Activated naive CD8-positive, alpha-beta T cell treated with anti-CD3 and anti-CD28 coated beads, Interleukin-2, amount 50 U/mL, for 24 hours (primary cell): ENCODE results near the gene CETP.

Experiments used
- ATAC-seq: fragments of 150-1000 bp; cut with Tn5 transposase; one replicate; pipeline ENCODE4 v1.10.0; 2021
- DNase-seq: peaks from one replicate; pipeline ENCODE4 v3.0.0; 2021
- H3K27ac Mint-ChIP-seq: one replicate; pipeline ENCODE4 v1.8.0; 2021; ENCODE audit warnings: mild to moderate bottlenecking, mixed read lengths
- H3K27me3 Mint-ChIP-seq: one replicate; pipeline ENCODE4 v1.8.0; 2021; ENCODE audit warnings: mixed read lengths
- H3K36me3 Mint-ChIP-seq: one replicate; pipeline ENCODE4 v1.8.0; 2021; ENCODE audit warnings: low read depth, mixed read lengths
- H3K4me1 Mint-ChIP-seq: one replicate; pipeline ENCODE4 v1.8.0; 2021; ENCODE audit warnings: mixed read lengths
- H3K4me3 Mint-ChIP-seq: one replicate; pipeline ENCODE4 v1.8.0; 2021; ENCODE audit warnings: mild to moderate bottlenecking, moderate library complexity, mixed read lengths
- H3K9me3 Mint-ChIP-seq: one replicate; pipeline ENCODE4 v1.8.0; 2021; ENCODE audit warnings: mixed read lengths

Gene CETP

DNA sequence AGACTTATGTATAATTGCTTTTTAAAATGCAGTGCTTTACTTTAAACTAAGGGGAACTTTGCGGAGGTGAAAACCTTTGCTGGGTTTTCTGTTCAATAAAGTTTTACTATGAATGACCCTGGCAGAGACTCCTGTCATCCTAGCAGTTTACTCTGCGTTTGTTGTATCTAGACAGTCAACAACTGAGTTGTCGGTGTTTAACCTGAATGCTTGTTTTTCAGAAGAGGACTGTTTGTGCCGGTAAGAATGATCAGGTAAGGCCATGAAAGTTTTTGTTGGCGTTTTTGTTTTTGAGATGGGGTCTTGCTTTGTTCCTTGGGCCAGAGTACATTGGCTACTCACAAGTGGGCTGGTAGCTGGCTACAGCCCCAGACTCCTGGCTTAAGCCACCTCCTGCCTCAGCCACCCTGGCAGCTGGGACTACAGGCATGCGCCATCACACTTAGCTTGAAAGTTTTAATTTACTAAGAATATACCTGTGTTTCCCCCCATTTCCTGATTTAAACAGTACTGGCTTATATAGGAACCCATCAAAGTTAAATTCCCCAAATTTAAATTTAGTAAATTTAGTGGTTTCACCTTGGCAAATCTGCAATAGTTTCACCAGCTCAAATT, 17.9 kb upstream of the CETP start:
- peaks cover 62% of the 10 kb centered on the region for H3K36me3 Mint-ChIP-seq
- H3K4me3 Mint-ChIP-seq, result peak overlapping the region; percentile 40
- H3K27ac Mint-ChIP-seq, result peak overlapping the region; percentile 93
- DNase-seq (no peak), ATAC-seq (no peak)
- peaks cover 76% of the 10 kb centered on the region for H3K4me1 Mint-ChIP-seq
- H3K27me3 Mint-ChIP-seq, result no peaks in the 10 kb centered on the region
- H3K9me3 Mint-ChIP-seq, result no peaks in the 10 kb centered on the region

DNA sequence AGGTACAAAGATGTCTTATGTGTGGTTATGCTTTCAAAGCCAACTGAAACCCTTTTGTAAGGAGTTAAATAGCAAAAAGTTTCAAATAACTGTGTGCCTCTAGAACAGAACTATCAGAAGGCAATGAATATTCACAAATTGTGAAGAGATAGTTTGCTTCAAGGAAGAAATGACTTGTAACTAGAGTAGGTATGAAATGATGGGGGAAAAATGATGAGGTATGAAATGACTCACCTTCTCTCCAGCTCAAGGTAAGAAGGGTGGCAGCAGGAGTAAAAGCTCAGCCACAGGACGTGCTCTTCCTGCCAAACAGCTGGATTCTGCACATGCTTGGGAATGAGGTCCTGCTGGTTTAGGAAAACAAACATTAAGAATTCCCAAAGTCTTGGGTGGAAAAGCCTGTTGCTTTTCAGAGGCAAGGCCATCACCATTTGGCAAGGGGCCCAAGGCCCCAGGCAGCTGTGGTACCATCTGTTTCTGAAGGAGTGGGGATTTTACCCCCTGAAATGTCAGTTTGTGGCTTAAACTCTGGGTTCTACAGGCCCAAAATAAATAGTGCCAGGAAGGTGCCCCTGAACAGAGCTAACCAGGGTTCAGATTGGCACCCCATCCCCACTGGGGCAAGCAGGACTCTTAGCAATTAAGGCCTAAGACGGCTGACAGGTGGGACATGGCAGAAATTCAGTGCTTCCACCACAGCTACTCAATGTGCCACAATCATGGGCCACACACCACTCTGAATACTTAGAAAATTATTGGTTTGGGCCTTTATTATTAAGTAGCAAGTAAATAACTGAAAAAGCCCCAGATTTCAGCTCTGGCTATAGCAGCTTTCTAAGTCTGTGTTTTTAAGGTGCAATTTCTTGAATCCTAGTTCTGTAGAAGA, 16.6 kb upstream of the CETP start:
- H3K9me3 Mint-ChIP-seq, result no peaks in the 10 kb centered on the region
- H3K27me3 Mint-ChIP-seq, result no peaks in the 10 kb centered on the region
- peak overlapping the region; percentile 49 for H3K4me3 Mint-ChIP-seq
- ATAC-seq (peak; percentile 85), DNase-seq (peak; percentile 52)
- peaks cover 63% of the 10 kb centered on the region for H3K4me1 Mint-ChIP-seq
- H3K36me3 Mint-ChIP-seq, result peaks cover 49% of the 10 kb centered on the region
- H3K27ac Mint-ChIP-seq, result peak overlapping the region; percentile 93

DNA sequence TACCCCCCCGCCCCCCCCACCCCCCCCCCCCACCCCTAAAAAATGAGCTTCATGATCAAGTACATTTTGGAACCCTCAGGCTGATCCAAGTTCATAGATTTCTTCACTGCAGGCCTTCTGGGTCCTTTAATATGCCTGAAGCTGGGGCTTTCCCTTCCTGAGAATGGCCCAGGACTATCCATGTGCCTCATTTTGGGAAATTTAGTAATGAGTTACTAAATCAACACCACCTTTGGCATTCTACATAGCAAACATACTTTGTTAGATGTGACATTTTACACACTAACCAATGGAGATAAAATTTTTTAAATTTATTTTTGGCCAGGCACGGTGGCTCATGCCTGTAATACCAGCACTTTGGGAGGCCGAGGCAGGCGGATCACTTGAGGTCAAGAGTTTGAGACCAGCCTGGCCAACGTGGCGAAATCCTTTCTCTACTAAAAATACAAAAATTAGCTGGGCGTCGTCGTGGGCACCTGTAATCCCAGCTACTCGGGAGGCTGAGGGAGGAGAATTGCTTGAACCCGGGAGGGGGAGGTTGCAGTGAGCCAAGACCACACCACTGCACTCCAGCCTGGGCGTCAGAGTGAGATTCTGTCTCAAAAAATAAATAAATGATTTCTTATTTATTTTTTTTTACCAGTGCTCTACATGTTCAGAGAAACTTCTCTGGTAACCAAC, 15.8 kb upstream of the CETP start:
- no peaks in the 10 kb centered on the region for H3K9me3 Mint-ChIP-seq
- no peak overlapping the region for H3K4me3 Mint-ChIP-seq
- no peaks in the 10 kb centered on the region for H3K27me3 Mint-ChIP-seq
- ATAC-seq (no peak), DNase-seq (no peak)
- H3K4me1 Mint-ChIP-seq, result peaks cover 63% of the 10 kb centered on the region
- peaks cover 43% of the 10 kb centered on the region for H3K36me3 Mint-ChIP-seq
- H3K27ac Mint-ChIP-seq, result peak overlapping the region; percentile 54

- no peaks in the 10 kb centered on the region for H3K27me3 Mint-ChIP-seq
- H3K36me3 Mint-ChIP-seq, result peaks cover 36% of the 10 kb centered on the region
- H3K4me3 Mint-ChIP-seq, result no peak overlapping the region
- H3K4me1 Mint-ChIP-seq, result peaks cover 64% of the 10 kb centered on the region
- no peak for DNase-seq
- H3K27ac Mint-ChIP-seq, result peak overlapping the region; percentile 57
- ATAC-seq, result no peak
- H3K9me3 Mint-ChIP-seq, result no peaks in the 10 kb centered on the region
These were observed 14.8 kb upstream of the CETP start for GRCh38 chr16:56946767-56947603.

DNA sequence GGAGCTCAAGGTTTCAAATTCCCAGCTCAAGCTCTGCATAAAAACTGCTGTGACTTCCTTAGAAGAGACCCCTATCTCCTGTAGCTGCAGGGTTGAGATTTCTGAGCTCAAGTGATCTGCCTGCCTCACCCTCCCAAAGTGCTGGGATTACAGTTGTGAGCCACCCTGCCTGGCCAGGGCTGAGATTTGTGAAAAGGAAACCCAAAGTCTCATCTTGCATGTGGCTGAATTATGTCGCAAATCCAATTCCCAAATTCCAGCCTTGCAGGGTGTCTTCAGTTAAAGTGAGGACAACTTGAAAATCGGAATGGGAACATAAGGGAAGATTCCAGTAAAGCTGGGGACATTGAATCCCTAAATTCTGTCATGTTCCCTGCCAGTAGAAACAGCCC, 14.2 kb upstream of the CETP start:
- no peak for ATAC-seq
- Mint-ChIP-seq H3K27me3 (no peaks in the 10 kb centered on the region), H3K27ac (no peak overlapping the region), H3K4me1 (peaks cover 58% of the 10 kb centered on the region), H3K36me3 (peaks cover 31% of the 10 kb centered on the region), H3K4me3 (no peak overlapping the region), H3K9me3 (no peaks in the 10 kb centered on the region)
- no peak for DNase-seq

GRCh38 chr16:56948234-56948633, 13.5 kb upstream of the CETP start:
- ATAC-seq (no peak), DNase-seq (no peak)
- no peak overlapping the region for H3K4me3 Mint-ChIP-seq
- peaks cover 51% of the 10 kb centered on the region for H3K4me1 Mint-ChIP-seq
- no peaks in the 10 kb centered on the region for H3K9me3 Mint-ChIP-seq
- H3K27me3 Mint-ChIP-seq, result no peaks in the 10 kb centered on the region
- H3K27ac Mint-ChIP-seq, result no peak overlapping the region
- H3K36me3 Mint-ChIP-seq, result peaks cover 25% of the 10 kb centered on the region

GRCh38 chr16:56950051-56950450, 11.7 kb upstream of the CETP start:
- Mint-ChIP-seq H3K36me3 (peaks cover 7% of the 10 kb centered on the region), H3K27me3 (no peaks in the 10 kb centered on the region), H3K4me3 (no peak overlapping the region), H3K4me1 (peaks cover 33% of the 10 kb centered on the region), H3K9me3 (no peaks in the 10 kb centered on the region), H3K27ac (no peak overlapping the region)
- ATAC-seq (no peak), DNase-seq (no peak)

DNA sequence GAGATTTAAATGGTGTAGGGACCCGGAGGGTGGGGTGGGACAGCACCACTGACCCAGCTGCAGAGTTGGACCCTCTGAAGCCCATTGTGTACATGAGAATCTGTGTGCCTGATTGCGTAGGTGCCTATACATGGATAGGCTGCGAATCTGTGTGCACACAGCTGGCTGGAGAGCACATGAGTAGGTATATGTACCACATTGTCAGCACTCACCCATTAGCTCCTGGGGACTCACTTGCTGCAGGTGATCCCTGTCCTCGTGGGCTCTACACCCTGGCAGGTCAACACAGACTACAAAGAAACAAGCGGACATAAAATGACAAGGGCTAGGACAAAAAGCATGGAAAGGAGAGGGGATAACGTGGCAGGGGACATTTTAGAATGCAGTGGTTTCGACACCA, 11.3 kb upstream of the CETP start:
- peaks cover 7% of the 10 kb centered on the region for H3K36me3 Mint-ChIP-seq
- ATAC-seq, result no peak
- H3K27me3 Mint-ChIP-seq, result no peaks in the 10 kb centered on the region
- no peak for DNase-seq
- peaks cover 29% of the 10 kb centered on the region for H3K4me1 Mint-ChIP-seq
- no peak overlapping the region for H3K4me3 Mint-ChIP-seq
- H3K9me3 Mint-ChIP-seq, result no peaks in the 10 kb centered on the region
- peak overlapping the region; percentile 10 for H3K27ac Mint-ChIP-seq

DNA sequence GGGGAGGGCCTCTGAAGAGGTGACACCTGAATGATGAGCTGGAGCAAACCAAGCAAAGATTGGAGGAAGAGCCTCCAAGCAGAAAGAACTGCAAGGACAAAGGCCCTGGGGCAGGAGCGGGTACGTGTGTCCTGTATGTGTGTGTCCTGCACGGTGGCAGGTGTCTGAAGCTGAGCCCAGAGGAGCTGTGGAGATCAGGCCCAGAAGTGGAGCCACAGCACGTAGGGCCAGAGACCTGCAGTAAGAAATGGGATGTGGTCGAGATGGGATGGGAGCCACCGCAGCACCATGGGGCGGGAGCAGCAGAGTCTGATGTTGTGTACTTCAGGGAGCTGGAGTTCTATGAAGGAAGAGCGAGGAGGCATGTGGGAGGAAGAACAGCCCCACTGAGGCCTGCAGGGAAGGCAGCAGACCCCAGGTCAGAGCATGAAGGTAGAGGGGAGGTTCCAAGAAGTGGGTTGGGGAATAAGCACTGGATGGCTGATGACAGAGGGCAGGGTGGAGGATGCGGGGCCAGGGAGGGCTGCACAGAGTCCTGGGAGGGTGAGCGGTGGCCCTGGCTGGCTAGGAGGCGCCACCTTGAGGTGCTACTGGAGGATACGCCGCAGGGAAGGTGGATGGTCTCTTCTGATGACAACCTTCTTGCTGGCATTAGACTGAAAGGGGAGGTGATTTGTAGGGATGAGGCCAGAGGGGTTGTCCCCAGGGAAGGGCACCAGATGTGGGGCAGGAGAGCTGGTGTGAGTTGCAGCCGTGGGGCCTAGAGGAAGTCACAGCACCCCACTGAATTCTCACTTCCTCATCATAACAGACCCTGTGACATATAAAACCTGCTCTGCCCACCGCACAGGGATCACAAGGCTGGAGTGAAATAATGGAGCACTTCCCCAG, 10.6 kb upstream of the CETP start:
- Mint-ChIP-seq H3K4me1 (peaks cover 24% of the 10 kb centered on the region), H3K4me3 (no peak overlapping the region), H3K9me3 (no peaks in the 10 kb centered on the region), H3K27ac (peak overlapping the region; percentile 10), H3K36me3 (peaks cover 6% of the 10 kb centered on the region), H3K27me3 (no peaks in the 10 kb centered on the region)
- ATAC-seq, result peak; percentile 93
- peak; percentile 74 for DNase-seq

DNA sequence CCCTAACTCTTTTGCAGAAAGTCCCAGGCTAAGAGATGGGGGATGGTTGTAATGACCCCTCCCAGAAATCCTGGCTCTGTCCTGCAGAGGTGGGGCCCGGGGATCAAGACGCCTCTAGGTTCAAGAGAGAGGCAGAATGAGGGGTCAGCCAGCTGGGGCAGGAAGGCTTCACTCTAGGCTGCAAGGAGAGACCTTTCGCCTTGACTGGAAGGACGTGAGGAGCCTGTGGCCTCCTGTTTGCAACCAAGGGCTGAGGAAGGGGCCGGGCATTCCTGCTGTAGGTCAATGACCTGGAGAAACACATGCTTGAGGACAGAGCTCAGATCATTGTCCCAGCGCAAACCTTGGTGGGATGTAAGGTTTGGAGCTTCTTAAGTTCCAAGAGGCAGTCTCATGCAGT, 8.7 kb upstream of the CETP start:
- H3K4me1 Mint-ChIP-seq, result peaks cover 17% of the 10 kb centered on the region
- H3K4me3 Mint-ChIP-seq, result no peak overlapping the region
- ATAC-seq (no peak), DNase-seq (no peak)
- no peak overlapping the region for H3K27ac Mint-ChIP-seq
- H3K9me3 Mint-ChIP-seq, result no peaks in the 10 kb centered on the region
- no peaks in the 10 kb centered on the region for H3K36me3 Mint-ChIP-seq
- no peaks in the 10 kb centered on the region for H3K27me3 Mint-ChIP-seq

DNA sequence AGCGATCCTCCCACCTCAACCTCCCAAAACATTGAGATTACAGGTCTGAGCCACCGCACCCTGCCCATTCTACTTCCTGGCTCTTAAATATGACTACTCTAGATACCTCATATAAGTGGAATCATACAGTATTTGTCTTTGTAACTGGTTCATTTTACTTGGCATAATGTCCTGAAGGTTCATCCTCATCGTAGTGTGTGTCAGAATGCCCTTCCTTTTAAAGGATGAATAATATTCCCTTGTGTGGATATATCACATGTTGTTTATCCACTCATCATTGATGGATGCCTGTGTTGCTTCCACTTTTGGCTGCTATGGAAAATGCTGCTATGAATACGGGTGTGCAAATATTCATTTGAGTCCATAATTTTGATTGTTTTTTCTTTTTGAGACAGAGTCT, 5.7 kb upstream of the CETP start:
- H3K4me1 Mint-ChIP-seq, result peaks cover 8% of the 10 kb centered on the region
- H3K9me3 Mint-ChIP-seq, result no peaks in the 10 kb centered on the region
- ATAC-seq, result no peak
- H3K27ac Mint-ChIP-seq, result no peak overlapping the region
- H3K36me3 Mint-ChIP-seq, result no peaks in the 10 kb centered on the region
- H3K4me3 Mint-ChIP-seq, result no peak overlapping the region
- H3K27me3 Mint-ChIP-seq, result no peaks in the 10 kb centered on the region
- no peak for DNase-seq

DNA sequence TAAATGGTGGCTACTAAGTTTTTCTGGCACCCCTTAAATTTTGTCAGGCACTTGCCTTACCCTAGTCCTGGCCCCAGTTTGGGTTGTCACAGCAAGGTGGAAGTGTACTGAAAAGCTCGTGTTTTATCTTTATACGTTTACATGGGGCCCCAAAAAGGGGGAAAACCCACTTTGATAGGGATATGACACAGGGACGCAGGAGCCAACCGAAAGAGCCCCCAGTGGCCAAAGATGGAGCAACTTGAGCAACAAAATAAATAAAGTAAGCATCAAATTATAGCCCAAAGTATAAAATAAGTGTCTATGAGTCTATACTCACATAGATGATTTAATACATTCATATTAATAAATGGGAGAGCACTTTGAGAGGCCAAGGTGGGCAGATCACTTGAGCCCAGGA, 5.0 kb upstream of the CETP start:
- Mint-ChIP-seq H3K27ac (no peak overlapping the region), H3K36me3 (no peaks in the 10 kb centered on the region), H3K4me3 (no peak overlapping the region), H3K4me1 (peaks cover 1% of the 10 kb centered on the region), H3K27me3 (no peaks in the 10 kb centered on the region), H3K9me3 (no peaks in the 10 kb centered on the region)
- no peak for ATAC-seq
- DNase-seq, result no peak

DNA sequence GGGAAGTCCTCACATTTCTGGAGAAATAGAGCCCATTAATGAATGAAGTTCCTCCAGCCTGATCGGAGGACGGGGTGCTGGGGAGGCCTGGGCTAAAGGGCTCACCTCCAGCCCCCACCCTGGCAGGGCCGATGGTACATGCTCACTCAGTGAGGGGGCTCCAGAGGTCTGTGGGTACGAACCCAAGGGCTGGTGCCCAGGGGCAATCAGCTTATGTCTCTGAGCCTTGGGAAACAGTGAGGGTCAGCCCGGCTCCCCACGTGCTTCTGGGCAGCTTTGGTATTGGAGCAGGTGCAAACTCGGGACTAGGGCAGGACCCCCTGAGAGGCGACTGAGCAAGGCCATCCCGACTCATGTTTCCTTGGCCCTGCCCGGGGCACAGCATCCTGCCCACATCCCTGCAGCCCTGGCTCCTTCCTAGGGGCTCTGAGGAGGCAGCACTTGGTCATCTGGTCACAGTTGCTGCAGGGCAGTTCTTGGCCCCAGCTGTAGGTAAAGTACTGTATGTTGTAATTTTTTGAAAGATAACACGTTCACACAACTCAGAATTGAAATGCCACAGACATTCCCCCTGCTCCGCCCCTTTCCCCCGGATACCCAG, 969 bp upstream of the CETP start:
- ATAC-seq (no peak), DNase-seq (no peak)
- Mint-ChIP-seq H3K27ac (no peak overlapping the region), H3K9me3 (no peaks in the 10 kb centered on the region), H3K4me3 (no peak overlapping the region), H3K27me3 (no peaks in the 10 kb centered on the region), H3K36me3 (no peaks in the 10 kb centered on the region), H3K4me1 (peaks cover 16% of the 10 kb centered on the region)
